ENCODE results near the gene HMOX2.
A peak's percentile ranks its signal among the peaks of the same experiment; 100 is the strongest.

Gene HMOX2

DNA sequence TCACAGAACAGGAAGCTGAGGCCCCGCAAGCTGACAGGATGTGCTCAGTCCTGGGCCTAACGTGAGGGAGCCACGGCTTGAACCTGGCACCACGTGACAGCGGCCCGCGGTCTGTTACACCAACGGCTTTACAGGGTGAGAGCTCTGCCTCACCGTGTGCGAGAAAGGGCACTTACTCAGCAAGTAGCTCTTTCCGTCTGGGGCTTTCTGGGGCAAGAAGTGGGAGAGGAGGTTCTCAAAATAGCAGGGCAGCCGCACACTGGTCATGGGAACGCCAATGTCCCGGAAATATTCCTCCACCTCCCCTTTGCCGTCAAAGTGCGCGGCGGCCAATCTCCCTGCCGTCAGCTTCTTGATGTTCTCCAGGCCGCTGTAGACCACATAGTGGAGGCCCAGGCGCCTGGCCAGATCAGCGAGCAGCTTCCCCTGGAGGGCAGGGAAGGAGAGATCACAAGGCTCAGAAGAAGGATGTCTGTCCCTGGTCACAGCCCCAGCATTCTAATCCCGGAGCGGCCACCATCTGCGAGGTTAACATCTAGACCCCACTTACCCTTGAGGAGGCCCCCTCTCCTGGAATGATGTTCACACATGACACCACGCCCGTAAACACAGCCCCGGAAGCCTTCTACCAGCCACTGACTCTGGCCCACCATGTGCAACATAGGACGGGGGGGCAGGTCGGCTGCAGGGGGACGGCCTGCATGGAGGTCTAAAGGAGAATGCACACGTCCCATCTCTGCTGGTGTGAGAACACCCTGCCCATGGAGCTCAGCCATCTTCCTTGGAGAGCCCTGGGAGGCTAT lies 10.0 kb upstream of the HMOX2 start:
- peak; percentile 53 for DNase-seq

DNA sequence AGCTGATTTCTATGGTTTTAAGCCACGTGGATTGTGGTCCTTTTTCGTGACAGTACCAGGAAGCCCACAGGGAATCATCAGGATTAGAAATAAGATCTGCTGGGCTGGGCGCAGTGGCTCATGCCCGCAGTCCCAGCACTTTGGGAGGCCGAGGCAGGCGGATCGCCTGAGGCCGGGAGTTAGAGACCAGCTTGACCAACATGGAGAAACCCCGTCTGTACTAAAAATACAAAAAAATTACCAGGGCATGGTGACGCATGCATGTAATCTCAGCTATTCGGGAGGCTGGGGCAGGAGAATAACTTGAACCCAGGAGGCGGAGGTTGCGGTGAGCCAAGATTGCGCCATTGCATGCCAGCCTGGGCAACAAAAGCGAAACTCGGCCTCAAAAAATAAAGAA lies 8.3 kb upstream of the HMOX2 start:
- DNase-seq: no peak

DNA sequence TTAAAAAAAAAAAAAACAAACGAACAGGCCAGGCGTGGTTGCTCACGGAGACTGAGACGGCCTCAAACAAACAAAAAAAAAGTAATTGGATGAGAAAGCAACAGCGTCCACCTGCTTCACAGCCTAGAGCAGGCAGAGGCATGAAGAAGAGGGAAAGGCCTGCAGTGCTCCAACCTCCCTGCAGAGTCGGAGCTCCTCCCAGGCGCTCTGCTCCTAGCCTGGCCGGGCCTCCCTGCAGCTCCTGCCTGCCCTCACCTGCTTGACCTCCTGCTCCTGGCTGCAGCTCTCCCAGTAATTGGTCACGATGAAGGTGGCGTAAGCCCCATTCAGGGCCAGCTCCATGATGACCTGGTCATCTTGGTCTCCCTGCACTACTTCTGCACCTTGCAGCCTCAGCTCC lies 7.2 kb upstream of the HMOX2 start:
- no peak for DNase-seq

DNA sequence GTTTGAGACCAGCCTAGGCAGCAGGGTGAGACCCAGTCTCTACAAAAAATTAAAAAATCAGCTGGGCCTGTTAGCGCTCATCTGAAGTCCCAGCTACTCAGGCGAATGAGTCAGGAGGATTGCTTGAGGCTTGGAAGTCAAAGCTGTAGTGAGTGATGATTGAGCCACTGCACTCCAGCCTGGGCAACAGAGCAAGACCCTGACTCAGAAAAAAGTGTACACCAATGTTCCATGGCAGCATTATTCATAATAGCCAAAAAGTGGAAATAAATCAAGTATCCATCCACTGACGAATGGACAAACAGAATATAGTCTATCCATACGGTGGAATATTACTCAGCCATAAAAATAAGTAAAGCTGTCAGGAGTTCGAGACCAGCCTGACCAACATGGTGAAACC lies 4.3 kb upstream of the HMOX2 start:
- DNase-seq: no peak

DNA sequence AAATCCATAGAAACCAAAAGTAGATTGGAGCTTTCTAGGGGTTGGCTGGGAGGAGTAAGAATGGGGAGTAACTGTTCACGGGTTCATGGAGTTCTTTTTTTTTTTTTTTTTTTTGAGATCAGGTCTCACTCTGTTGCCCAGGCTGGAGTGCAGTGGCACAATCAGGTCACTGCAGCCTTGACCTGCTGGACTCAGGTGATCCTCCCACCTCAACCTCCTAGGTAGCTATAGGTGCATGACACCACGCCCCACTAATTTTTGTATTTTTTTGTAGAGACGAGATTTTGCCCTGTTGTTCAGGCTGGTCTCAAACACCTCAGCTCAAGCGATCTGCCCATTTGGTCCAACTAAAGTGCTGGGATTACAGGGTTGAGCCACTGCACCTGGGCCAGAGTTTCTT lies 3.3 kb upstream of the HMOX2 start:
- DNase-seq: no peak

DNA sequence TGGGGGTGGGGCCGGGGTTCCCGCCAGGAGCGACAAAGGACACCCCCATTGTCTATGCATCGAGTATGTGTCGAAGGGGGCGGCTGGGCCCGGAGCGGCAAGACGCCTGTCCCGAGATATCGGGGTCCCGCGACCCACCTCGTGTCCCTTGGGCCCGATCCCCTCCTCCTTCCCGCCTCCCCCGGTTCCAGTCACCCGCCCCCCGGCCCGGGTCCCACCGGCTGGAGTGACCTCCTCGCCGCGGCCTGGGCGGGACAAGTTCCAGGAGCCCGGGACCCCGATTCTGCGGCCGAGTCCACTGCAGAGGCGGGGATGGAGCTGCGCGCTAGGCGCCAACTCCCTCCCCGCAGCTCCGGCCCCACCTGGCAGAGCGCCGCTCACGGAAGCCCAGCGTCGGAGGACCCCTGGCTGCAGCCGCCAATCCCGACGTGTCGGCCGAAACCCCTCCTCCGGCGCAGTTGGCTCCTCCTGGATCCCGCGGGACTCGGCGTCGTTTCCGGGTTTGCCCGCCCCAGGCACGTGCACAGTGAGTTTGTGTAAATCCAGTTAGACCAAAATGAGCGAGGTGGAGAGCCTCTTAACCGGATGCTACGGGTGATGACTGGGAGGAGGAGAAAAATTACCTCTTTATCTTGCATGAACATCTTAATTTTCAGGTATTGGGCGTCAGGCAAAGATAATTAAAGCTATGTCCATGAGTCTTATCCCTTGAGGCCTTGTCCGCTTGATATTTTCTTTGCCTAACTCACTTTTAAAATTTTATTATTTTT lies 1.8 kb upstream of the HMOX2 start, which contains the start of gene NMRAL1:
NMRAL1 (minus strand) TSS at position 434 of the 770 bp plus-strand sequence. CDS start 493 bp downstream, outside the sequence.
- DNase-seq: peak; percentile 84

DNA sequence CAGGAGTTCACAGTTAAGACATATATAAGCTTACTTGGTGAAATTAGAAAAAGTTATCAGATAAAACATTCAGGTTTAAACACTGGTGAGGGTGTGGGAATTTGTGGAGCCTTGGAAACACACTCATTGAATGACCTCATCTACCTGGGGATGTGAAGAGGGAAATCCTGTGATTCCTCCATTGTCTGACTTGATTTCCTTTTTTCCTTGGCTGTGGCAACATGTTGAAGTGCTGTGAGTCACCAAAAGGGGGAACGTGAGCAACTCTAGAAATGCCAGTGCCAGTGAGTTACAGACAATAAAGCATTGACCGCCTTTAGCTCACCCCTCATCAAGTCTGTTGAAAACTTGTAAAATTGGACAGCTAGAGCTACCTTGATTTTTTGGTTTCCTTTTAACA lies 1.8 kb downstream of the HMOX2 start:
- DNase-seq: no peak

DNA sequence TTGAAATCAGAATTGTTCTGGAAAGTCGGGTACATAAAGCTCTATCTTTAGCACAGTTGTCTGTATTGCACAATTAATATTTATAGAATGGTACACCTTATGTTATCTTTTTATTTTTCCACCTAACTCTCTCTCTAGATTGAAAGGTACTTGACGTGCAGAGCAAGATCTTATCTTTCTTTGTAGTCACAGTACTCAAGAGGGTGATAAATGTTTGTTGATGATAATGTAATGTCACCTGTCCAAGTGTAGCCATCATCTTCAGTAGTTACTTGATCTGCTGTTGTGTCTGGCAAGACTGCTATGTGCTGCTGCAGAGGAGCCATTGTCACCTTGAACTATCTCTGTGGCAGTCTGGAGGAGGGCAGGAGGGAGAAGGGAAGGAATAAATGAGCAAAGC lies 5.3 kb downstream of the HMOX2 start:
- DNase-seq: no peak

DNA sequence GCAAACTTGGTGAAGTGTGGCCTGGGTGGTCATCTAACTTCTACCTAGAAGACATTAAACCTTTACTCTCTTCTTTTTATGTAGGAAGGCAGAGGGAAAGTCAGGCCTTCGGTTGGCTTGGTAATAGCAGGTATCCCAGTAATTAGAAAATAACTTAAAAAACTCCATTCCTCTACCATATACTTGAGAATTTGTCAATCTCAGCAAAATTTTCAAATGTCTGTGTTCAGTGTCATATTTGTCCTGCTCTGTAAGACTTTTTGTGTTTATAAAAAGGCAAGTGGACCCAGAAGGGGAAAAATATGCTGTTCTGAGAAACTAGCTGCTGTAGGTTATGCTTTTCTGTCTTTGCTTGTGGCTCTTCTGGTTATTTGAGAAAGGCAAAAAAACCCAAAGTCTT lies 5.8 kb downstream of the HMOX2 start:
- no peak for DNase-seq

DNA sequence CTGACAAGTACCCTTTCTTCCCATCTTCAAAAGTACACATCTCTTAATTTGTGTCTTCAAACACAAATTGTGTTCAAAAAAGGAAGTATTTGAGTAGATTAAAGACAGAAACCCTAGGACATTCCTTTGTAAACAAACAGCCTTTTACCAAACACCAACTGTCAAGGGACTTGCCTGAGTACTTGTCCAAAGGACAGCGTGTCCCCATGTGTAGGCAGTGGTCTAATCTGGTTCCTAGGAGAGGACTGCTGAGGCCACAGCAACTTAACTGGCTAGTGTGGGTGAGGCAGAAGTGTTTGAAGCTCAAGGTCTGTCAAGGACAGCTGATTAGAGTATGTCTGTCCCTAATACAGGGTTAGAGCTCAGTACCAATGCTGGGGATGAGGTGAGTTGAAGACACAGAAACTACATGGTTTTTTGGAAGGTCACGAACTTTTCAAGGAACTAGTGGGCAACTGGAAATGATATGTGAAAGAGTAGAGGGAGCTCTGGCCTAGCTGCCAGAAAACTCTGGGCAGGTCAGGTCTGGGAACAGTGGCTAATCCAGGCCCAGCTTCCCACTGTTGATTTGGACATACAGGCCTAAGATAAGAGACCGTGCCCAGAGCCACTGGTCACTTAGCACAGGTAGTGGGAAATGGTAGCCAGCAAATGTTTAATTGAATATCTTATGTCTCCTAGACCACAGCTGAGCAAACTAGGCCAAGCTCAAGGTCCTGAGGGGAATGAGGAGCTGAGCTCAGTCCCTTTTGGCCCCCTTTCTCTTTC lies 10.1 kb downstream of the HMOX2 start:
- DNase-seq: no peak

DNA sequence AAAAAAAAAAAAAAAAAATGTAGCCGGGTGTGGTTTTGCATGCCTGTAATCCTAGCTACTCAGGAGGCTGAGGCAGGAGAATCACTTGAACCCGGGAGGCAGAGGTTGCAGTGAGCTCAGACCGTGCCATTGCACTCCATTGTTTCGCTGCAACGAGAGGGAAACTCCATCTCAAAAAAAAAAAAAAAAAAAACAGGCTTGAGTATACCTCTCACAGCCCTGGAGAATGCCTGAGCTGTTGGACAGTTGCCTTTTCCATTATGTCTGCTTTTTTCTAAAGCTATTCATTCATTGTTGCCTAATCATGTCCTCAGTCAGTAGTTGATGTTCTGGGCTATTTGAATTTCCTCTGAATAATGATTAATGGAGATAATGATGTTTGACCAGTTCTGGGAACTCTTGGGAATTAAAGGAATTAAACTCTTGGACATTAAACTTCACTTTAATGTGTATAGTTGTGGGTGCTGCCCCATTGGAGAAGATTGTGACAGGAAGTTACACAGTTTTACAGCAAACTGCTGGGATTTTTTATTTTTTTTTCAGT lies 11.8 kb downstream of the HMOX2 start:
- DNase-seq: no peak

DNA sequence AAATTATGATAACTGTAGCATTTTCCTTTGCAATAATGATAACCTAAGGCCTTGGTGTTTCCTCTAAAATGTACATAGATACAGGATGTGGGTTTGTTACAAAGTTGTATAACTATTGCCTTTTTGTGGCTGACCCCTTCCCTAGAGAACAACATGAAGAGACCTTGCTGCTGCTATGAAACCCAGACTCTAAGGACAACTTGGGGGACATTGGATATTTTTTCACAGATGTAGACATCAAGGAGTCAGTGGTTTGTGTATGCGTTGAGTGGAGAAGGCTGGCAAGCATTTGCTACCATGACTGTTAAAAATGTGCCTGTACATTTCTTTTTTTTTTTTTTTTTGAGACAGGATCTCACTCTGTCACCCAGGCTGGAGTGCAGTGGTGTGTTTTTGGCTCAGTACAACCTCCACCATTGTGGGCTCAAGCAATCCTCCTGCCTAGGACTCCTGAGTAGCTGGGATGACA lies 12.3 kb downstream of the HMOX2 start:
- DNase-seq: no peak

DNA sequence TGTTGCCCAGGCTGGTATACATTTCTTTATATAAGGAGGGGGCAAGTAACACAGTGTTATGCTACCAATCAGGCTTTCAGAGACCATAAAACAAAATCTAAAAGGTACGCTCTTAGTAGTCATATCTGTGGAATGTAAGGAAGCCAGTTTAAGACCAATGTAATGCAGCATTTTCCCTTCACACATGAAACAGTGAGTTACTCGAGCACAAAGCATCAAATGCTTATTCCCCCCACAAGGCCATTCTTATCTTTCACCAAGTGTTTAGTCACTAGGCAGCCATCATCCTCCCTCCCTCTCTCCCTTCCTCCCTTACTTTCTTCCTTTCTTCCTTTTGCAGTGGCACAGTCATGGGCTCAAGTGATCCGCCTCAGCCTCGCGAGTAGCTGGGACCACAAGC lies 12.8 kb downstream of the HMOX2 start:
- DNase-seq: no peak

DNA sequence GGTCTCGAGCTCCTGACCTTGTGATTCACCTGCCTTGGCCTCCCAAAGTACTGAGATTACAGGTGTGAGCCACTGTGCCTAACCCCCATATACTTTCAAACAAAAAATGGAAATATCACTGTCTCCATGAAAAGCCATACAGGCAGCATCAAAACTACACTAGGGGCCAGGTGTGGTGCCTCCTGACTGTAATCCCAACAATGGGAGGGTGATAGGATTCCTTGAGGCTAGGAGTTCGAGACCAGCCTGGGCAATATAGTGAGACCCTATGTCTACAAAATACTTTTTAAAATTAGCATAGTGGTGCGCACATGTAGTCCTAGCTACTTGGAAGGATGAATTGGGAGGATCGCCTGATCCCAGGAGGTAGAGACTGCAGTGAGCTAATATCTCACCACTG lies 15.7 kb downstream of the HMOX2 start:
- DNase-seq: no peak

DNA sequence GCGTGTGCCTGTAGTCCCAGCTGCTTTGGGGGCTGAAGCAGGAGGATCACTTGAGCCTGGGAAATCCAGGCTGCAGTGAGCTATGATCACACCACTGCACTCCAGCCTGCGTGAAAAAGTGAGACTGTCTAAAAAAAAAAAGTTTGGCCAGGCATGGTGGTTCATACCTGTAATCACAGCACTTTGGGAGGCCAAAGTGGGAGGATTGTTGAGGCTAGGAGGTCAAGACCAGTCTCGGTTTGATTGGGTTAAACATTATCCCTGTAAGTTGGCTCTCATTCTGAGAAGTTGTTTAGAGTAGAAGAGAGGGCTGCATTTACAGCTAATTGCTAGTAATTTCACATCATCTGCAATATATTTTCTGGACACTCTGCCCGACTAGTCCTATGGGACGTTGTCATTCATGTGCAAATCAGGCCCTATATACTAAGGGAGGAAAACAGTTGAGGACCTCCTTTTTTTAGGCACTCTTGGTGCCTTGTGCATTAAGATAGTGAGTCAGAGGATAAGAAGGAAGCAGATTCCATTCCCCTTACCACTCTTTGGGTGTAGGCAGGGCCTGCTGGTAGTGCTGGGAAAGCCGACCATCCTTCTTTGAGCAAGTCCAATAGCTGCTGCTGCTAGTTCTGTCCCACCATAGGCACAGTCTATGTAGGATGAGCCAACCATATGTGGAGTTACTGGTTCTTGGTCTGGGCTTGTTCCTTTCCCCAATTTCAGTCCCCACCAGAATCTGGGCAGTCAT lies 18.7 kb downstream of the HMOX2 start:
- no peak for DNase-seq

DNA sequence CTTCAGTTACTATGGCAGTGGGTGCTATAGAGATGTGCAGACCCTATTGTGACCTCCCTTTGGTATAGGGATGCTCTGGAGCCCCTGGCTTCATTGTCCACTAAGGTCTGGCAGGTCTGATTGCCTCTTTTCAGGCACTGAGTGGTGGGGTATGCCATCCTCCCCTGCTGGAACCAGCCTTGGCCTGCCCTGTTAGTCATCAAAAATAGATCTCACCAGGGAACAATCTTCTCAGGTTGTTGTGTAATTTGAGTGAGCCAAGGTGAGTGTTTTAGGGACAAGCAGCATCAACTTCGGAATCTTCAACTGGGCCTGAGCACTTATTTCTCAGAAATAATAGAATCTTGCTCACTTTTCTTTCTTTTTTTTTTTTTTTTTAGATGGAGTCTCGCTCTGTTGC lies 19.6 kb downstream of the HMOX2 start:
- DNase-seq: no peak

DNA sequence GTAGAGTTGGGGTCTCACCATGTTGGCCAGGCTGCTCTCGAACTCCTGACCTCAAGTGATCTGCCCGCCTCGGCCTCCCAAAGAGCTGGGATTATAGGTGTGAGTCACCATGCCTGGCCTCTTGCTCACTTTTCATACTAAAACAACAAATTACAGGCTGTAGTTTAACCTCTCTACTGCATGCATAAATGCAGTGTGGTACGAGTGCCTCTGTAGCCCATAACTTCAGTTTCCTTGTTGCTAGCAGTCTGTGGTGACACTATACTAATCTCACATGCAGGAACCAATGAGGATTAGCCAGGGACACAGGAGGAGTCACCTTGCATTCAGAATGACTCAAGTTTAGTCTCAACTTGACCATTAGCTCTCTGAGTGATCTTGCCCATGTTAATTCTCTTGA lies 20.1 kb downstream of the HMOX2 start:
- no peak for DNase-seq

DNA sequence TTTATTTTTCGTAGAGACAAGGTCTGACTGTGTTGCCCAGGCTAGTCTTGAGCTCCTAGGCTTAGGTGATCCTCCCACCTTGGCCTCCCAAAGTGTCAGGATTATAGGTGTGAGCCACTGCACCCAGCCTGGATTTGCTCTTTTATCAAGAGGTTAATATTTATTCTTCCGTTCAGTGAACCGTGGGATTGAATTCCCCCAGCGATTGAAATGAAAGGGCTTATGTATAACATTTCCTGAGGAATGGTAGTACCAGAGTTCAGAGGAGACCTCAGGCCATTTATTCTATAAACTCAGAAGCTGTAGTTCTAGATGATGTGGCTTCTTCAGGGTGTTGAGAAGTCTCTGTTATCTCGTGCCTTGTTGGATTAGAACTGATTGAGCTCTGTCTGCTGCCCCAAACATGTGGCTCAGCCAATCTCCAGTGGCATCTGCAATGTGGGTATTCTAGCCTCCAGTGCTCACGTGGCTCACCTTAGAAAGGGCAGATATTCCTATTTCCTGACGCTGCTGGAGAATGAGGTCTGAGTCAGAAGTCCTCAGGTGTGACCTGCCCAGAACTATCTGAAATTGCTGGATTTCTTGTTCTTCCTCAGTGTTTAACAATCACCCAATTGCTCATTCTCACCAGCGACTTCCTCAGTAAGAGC lies 22.5 kb downstream of the HMOX2 start:
- no peak for DNase-seq

DNA sequence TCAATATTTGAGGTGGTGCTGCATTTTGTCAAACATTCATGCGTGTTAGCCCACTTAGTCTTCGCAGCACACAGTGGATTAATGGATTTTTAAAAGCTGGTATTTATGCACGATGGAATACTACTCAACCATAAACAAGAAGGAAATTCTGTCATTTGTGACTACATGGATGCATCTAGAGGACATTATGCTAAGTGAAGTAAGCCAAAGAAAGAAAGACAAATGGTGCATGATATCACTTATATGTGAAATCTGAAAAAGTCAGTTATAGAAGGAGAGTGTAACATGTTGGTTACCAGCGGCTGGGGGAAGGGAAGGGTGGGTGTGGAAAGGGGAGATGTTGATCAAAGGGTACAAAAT lies 23.0 kb downstream of the HMOX2 start:
- DNase-seq: no peak

DNA sequence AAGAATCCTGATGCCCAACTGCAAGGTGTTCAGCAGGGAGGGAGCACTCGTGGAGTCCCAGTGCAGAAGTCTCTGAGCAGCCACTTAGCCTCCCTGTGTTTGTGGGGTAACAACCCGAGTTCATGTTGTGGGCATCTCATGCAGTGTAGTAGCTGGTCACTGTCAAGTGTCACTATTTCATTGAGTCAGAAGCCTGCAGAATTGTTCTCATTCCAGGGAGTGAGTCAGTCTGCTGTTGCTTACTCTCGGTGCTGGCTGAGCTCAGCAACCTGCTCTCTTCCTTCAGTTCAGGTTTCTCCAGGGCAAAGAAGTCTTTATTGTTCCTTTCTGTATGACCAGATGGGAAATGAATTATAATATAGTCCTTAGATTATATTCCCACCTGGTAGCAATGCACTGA lies 24.1 kb downstream of the HMOX2 start:
- DNase-seq: no peak

DNA sequence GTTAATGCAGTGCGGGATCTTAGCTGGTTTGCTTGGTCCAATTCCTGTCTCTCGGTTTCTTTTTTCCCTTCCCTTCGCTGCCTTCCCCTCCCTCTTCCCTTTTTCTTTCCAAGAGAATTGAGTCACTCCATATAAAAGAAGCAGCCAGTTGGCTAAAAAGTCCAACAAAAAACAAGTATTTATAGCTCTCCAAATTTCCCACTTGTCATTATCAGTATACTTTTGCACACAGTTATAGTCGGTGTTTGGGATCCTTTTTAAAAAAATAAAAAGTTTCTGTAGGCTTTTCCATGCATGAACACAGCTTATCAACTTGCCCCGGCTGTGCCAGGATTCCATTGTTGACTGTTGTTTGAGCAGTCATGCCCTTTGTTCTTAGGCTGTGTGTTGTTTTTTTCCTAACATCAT lies 24.9 kb downstream of the HMOX2 start:
- DNase-seq: no peak
